ENCODE measurements around the gene KIF16B. TPM values are rescaled to one million over a fixed set of nuclear protein-coding genes. Genes with fewer than 3 reads are reported as not detected.

The KIF16B gene
- total RNA-seq, 1 experiment from 2014 or later: 15.8 TPM

GRCh38 chr20:16419138-16419715, 154.0 kb downstream of the KIF16B start:
- ChIA-PET CTCF (interaction anchor here (0.5 to 1.5 kb wide), 6 partner anchors 14 to 218 kb away, joined by 3 to 5 read pairs (median 4); no protein-coding TSS in a partner anchor), POLR2A (interaction anchor here (0.6 to 1.2 kb wide), 4 partner anchors 8 to 289 kb away, joined by 3 to 6 read pairs (median 4); no protein-coding TSS in a partner anchor)
- H3K36me3 Mint-ChIP-seq (ENCODE audit: insufficient read depth, unreplicated experiment): peaks cover 13% of the 10 kb centered on the region
- H3K4me3 Mint-ChIP-seq (ENCODE audit: unreplicated experiment): no peak overlapping the region
- H3K9me3 Mint-ChIP-seq (ENCODE audit: unreplicated experiment): no peaks in the 10 kb centered on the region
- H3K4me1 Mint-ChIP-seq (ENCODE audit: insufficient read depth, unreplicated experiment): peaks cover 8% of the 10 kb centered on the region
- H3K27me3 Mint-ChIP-seq (ENCODE audit: insufficient read depth, unreplicated experiment): no peaks in the 10 kb centered on the region
- intact Hi-C loops (cut with micrococcal nuclease): no loop called here
- BruUV-seq (replicated peaks): no TSS peak
- no peak for TF ChIP-seq CTCF (IDR thresholded peaks at IDR 0.05; ENCODE audit: unreplicated experiment)
- no peak overlapping the region for H3K27ac Mint-ChIP-seq (ENCODE audit: low read depth, unreplicated experiment)
- no peak for DNase-seq (ENCODE audit: unreplicated experiment)

- no peak for TF ChIP-seq CTCF (IDR thresholded peaks at IDR 0.05; ENCODE audit: unreplicated experiment)
- Mint-ChIP-seq H3K4me3 (ENCODE audit: unreplicated experiment) (no peak overlapping the region), H3K27ac (ENCODE audit: low read depth, unreplicated experiment) (no peak overlapping the region), H3K9me3 (ENCODE audit: unreplicated experiment) (no peaks in the 10 kb centered on the region), H3K27me3 (ENCODE audit: insufficient read depth, unreplicated experiment) (no peaks in the 10 kb centered on the region), H3K4me1 (ENCODE audit: insufficient read depth, unreplicated experiment) (peaks cover 8% of the 10 kb centered on the region), H3K36me3 (ENCODE audit: insufficient read depth, unreplicated experiment) (peaks cover 7% of the 10 kb centered on the region)
- BruUV-seq (replicated peaks): no TSS peak
- intact Hi-C loops (cut with micrococcal nuclease): no loop called here
- CTCF ChIA-PET: interaction anchor here (0.5 to 1.5 kb wide), 7 partner anchors 15 to 1042 kb away, joined by 3 to 5 read pairs (median 3); no protein-coding TSS in a partner anchor
- POLR2A ChIA-PET: interaction anchor here (0.6 to 1.2 kb wide), 5 partner anchors 8 to 289 kb away, joined by 3 to 6 read pairs (median 4); no protein-coding TSS in a partner anchor
- no peak for DNase-seq (ENCODE audit: unreplicated experiment)
Observed at GRCh38 chr20:16418616-16419015, 154.6 kb downstream of the KIF16B start.

- intact Hi-C loops (cut with micrococcal nuclease): no loop called here
- no peaks in the 10 kb centered on the region for H3K27me3 Mint-ChIP-seq (ENCODE audit: insufficient read depth, unreplicated experiment)
- POLR2A ChIA-PET: interaction anchor here (0.5 kb wide), 1 partner anchor 17 kb away, joined by 3 read pairs; no protein-coding TSS in a partner anchor
- no peak for DNase-seq (ENCODE audit: unreplicated experiment)
- CTCF ChIA-PET: interaction anchor here (0.8 to 1.1 kb wide), 3 partner anchors 13 to 252 kb away, joined by 3 to 4 read pairs (median 4); no protein-coding TSS in a partner anchor
- peaks cover under 1% of the 10 kb centered on the region for H3K36me3 Mint-ChIP-seq (ENCODE audit: insufficient read depth, unreplicated experiment)
- no peak overlapping the region for H3K4me3 Mint-ChIP-seq (ENCODE audit: unreplicated experiment)
- H3K4me1 Mint-ChIP-seq (ENCODE audit: insufficient read depth, unreplicated experiment): peaks cover 8% of the 10 kb centered on the region
- BruUV-seq (replicated peaks): no TSS peak
- H3K27ac Mint-ChIP-seq (ENCODE audit: low read depth, unreplicated experiment): no peak overlapping the region
- H3K9me3 Mint-ChIP-seq (ENCODE audit: unreplicated experiment): peaks cover 3% of the 10 kb centered on the region
- no peak for TF ChIP-seq CTCF (IDR thresholded peaks at IDR 0.05; ENCODE audit: unreplicated experiment)
Observed at GRCh38 chr20:16417001-16417400, 156.2 kb downstream of the KIF16B start.

- peaks cover 5% of the 10 kb centered on the region for H3K9me3 Mint-ChIP-seq (ENCODE audit: unreplicated experiment)
- intact Hi-C loops (cut with micrococcal nuclease): no loop called here
- TF ChIP-seq CTCF (IDR thresholded peaks at IDR 0.05; ENCODE audit: unreplicated experiment): no peak
- no peak overlapping the region for H3K4me3 Mint-ChIP-seq (ENCODE audit: unreplicated experiment)
- H3K4me1 Mint-ChIP-seq (ENCODE audit: insufficient read depth, unreplicated experiment): peaks cover 8% of the 10 kb centered on the region
- no peak for DNase-seq (ENCODE audit: unreplicated experiment)
- POLR2A ChIA-PET: no interaction called here
- no peaks in the 10 kb centered on the region for H3K36me3 Mint-ChIP-seq (ENCODE audit: insufficient read depth, unreplicated experiment)
- BruUV-seq (replicated peaks): no TSS peak
- H3K27me3 Mint-ChIP-seq (ENCODE audit: insufficient read depth, unreplicated experiment): no peaks in the 10 kb centered on the region
- H3K27ac Mint-ChIP-seq (ENCODE audit: low read depth, unreplicated experiment): no peak overlapping the region
- CTCF ChIA-PET: interaction anchor here (0.6 to 0.8 kb wide), 5 partner anchors 16 to 315 kb away, joined by 3 read pairs; no protein-coding TSS in a partner anchor
Observed at GRCh38 chr20:16415071-16416053, 157.9 kb downstream of the KIF16B start.

Measured in MCF 10A (cell line).